Sciatic nerve (tissue), 2 donors: Measurements from ENCODE around the gene ZFPL1. TPM values are rescaled to one million over a fixed set of nuclear protein-coding genes. Genes with fewer than 3 reads are reported as not detected.

Experiments
- ATAC-seq: fragments of 200-7000 bp; cut with Tn5 transposase; one replicate; pipeline ENCODE4 v1.9.1; 2020; ENCODE audit warnings: mild to moderate bottlenecking, moderate library complexity
- DNase-seq: peaks from one replicate; pipeline ENCODE4 v3.0.0-alpha.2; 2020; ENCODE audit warnings: low spot score
- intact Hi-C: fragments of 100-400 bp; cut with DNase I; formaldehyde crosslinking; loops from one replicate; pipeline ENCODE4 v1.14.2; 2022
- total RNA-seq: library from RNA; stranded (reverse); fragmentation: NEBNext Ultra II Directional; extraction: Animal tissue kit (Norgen Biotek cat#: 25700); gene quantifications from one replicate; pipeline ENCODE4 v1.2.1, GENCODE V29; 2021
- donor health status: DM: no; HTN: no; CAD: no.
- donor health status: DM: no; HTN: no; CAD: no.

The ZFPL1 gene
- total RNA-seq, 1 donor from 2014 or later = 32.9 TPM

- ATAC-seq (no peak), DNase-seq (no peak)
- intact Hi-C loops = no loop called here
Observed at GRCh38 chr11:65059523-65059922, 24.5 kb upstream of the ZFPL1 start.

- intact Hi-C loops = no loop called here
- ATAC-seq (no peak), DNase-seq (no peak)
Observed at GRCh38 chr11:65059959-65060824, 23.8 kb upstream of the ZFPL1 start.

- intact Hi-C loops = no loop called here
- ATAC-seq (no peak), DNase-seq (no peak)
Observed at GRCh38 chr11:65060913-65061408, 23.1 kb upstream of the ZFPL1 start.

- ATAC-seq (no peak), DNase-seq (no peak)
- intact Hi-C loops = no loop called here
Observed at GRCh38 chr11:65063532-65063931, 20.5 kb upstream of the ZFPL1 start.

GRCh38 chr11:65064847-65065240, 19.2 kb upstream of the ZFPL1 start:
- intact Hi-C loops = no loop called here
- DNase-seq (no peak), ATAC-seq (no peak)

- DNase-seq (no peak), ATAC-seq (no peak)
- intact Hi-C loops = no loop called here
Observed at GRCh38 chr11:65065851-65066250, 18.2 kb upstream of the ZFPL1 start.

- ATAC-seq (no peak), DNase-seq (no peak)
- intact Hi-C loops = no loop called here
Observed at GRCh38 chr11:65066315-65066714, 17.7 kb upstream of the ZFPL1 start.

GRCh38 chr11:65066805-65067291, 17.2 kb upstream of the ZFPL1 start:
- peak; percentile 37 for ATAC-seq
- intact Hi-C loops = no loop called here
- DNase-seq = no peak

- DNase-seq = no peak
- intact Hi-C loops = no loop called here
- no peak for ATAC-seq
Observed at GRCh38 chr11:65067446-65067845, 16.6 kb upstream of the ZFPL1 start.

GRCh38 chr11:65069217-65069616, 14.8 kb upstream of the ZFPL1 start:
- ATAC-seq = no peak
- no peak for DNase-seq
- intact Hi-C loops = no loop called here

- intact Hi-C loops = no loop called here
- no peak for DNase-seq
- ATAC-seq = no peak
Observed at GRCh38 chr11:65071907-65072630, 12.0 kb upstream of the ZFPL1 start.

GRCh38 chr11:65072631-65072966, 11.4 kb upstream of the ZFPL1 start:
- ATAC-seq (no peak), DNase-seq (no peak)
- intact Hi-C loops = no loop called here

GRCh38 chr11:65077451-65077850, 6.6 kb upstream of the ZFPL1 start:
- ATAC-seq = no peak
- no peak for DNase-seq
- intact Hi-C loops = no loop called here

- no peak for DNase-seq
Observed at GRCh38 chr11:65078151-65078550, 5.9 kb upstream of the ZFPL1 start.

GRCh38 chr11:65078786-65079342, 5.2 kb upstream of the ZFPL1 start:
- intact Hi-C loops = no loop called here
- no peak for ATAC-seq
- no peak for DNase-seq

More at GRCh38 chr11:65078151-65078550, 5.9 kb upstream of the ZFPL1 start:
- ATAC-seq = no peak
- intact Hi-C loops = no loop called here

GRCh38 chr11:65083134-65083833, 738 bp upstream of the ZFPL1 start:
- intact Hi-C loops = no loop called here

GRCh38 chr11:65084598-65085375, 765 bp downstream of the ZFPL1 start:
- peak; percentile 2 for ATAC-seq
- DNase-seq = no peak
- intact Hi-C loops = no loop called here

More at GRCh38 chr11:65083134-65083833, 738 bp upstream of the ZFPL1 start:
- ATAC-seq (no peak), DNase-seq (no peak)

GRCh38 chr11:65085446-65085845, 1.4 kb downstream of the ZFPL1 start:
- DNase-seq (no peak), ATAC-seq (no peak)
- intact Hi-C loops = no loop called here
